ENCODE data around the gene ADRA2B. TPM values are rescaled to one million over a fixed set of nuclear protein-coding genes. Genes with fewer than 3 reads are reported as not detected.

ADRA2B gene
- total and polyA plus RNA-seq, 2 donors (not counting 3 experiments of a cell fraction or from before 2014, with no cell fraction given), result not detected

GRCh38 chr2:96108151-96108540 lies 8.2 kb downstream of the ADRA2B start:
- no peaks in the 10 kb centered on the region for H3K36me3 ChIP-seq (ENCODE audit: control insufficient read depth in 2 of 2, extremely low read depth in 1 of 2, insufficient read depth in 2 of 2, low read length in 2 of 2)
- no peak overlapping the region for H3K4me2 ChIP-seq (ENCODE audit: insufficient read depth, low read length)
- intact Hi-C loops (cut with micrococcal nuclease) (no loop called here), dilution Hi-C loops (cut with MboI; ENCODE audit: extremely low pct_ligation_motif_present, low sequenced_read_pairs) (no loop called here)
- no peaks in the 10 kb centered on the region for H3K79me2 ChIP-seq (ENCODE audit: control insufficient read depth, insufficient read depth, low read length)
- no peaks in the 10 kb centered on the region for H3K9me3 ChIP-seq (replicated peaks; ENCODE audit: control insufficient read depth, insufficient read depth, low read length)
- no peak overlapping the region for H3K4me3 ChIP-seq (replicated peaks in 1 of 3; ENCODE audit: insufficient read depth in 1 of 3, low read depth in 1 of 3, low read length in 3 of 3)
- H3K27me3 ChIP-seq (ENCODE audit: control insufficient read depth in 2 of 2, insufficient read depth in 2 of 2, low read length in 2 of 2), result peaks cover 0 to 3% of the 10 kb centered on the region in 2 experiments
- no TSS peak for BruUV-seq (replicated peaks)
- no peak overlapping the region for H2AFZ ChIP-seq (ENCODE audit: low read depth, low read length)
- no peaks in the 10 kb centered on the region for H3K4me1 ChIP-seq (ENCODE audit: control insufficient read depth, extremely low read depth, insufficient read depth, low read length)
- no peak for DNase-seq (ENCODE audit: low read depth, low spot score)
- TF ChIP-seq GATA2 (IDR thresholded peaks at IDR 0.05; ENCODE audit: insufficient read depth, insufficient read length, low read depth, low read length) (no peak), MYC (IDR thresholded peaks at IDR 0.05; ENCODE audit: low read depth, low read length) (no peak), POLR2A (IDR thresholded peaks at IDR 0.05; ENCODE audit: low read depth, low read length) (no peak), JUN (IDR thresholded peaks at IDR 0.05; ENCODE audit: borderline replicate concordance, insufficient read depth, insufficient read length, low read depth) (no peak), POLR2AphosphoS5 (IDR thresholded peaks at IDR 0.05; ENCODE audit: insufficient read depth, low read depth, low read length) (no peak), EZH2 (IDR thresholded peaks at IDR 0.05; ENCODE audit: borderline replicate concordance, low read depth, low read length, severe bottlenecking) (no peak), FOS (IDR thresholded peaks at IDR 0.05; ENCODE audit: borderline replicate concordance, insufficient read depth, low read length) (no peak)
- TF ChIP-seq, protein P1, sequence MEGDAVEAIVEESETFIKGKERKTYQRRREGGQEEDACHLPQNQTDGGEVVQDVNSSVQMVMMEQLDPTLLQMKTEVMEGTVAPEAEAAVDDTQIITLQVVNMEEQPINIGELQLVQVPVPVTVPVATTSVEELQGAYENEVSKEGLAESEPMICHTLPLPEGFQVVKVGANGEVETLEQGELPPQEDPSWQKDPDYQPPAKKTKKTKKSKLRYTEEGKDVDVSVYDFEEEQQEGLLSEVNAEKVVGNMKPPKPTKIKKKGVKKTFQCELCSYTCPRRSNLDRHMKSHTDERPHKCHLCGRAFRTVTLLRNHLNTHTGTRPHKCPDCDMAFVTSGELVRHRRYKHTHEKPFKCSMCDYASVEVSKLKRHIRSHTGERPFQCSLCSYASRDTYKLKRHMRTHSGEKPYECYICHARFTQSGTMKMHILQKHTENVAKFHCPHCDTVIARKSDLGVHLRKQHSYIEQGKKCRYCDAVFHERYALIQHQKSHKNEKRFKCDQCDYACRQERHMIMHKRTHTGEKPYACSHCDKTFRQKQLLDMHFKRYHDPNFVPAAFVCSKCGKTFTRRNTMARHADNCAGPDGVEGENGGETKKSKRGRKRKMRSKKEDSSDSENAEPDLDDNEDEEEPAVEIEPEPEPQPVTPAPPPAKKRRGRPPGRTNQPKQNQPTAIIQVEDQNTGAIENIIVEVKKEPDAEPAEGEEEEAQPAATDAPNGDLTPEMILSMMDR (IDR thresholded peaks at IDR 0.05; ENCODE audit: extremely low read depth in 1 of 2, insufficient read depth in 1 of 2, low read depth in 1 of 2, low read length in 2 of 2), result no peak
- TF ChIP-seq, protein P2, sequence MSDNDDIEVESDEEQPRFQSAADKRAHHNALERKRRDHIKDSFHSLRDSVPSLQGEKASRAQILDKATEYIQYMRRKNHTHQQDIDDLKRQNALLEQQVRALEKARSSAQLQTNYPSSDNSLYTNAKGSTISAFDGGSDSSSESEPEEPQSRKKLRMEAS (IDR thresholded peaks at IDR 0.05; ENCODE audit: insufficient read depth, insufficient read length), result no peak
- ChIA-PET CTCF (interaction anchor here (1.2 to 2.7 kb wide), 3 partner anchors 9 to 66 kb away, joined by 3 to 18 read pairs (median 3); partner anchors contain the start of gene ADRA2B), POLR2A (no interaction called here)
- no peaks in the 10 kb centered on the region for H3K9me1 ChIP-seq (replicated peaks; ENCODE audit: control insufficient read depth, extremely low read depth, insufficient read depth, low read length)
- FAIRE-seq, result no peak
- H4K20me1 ChIP-seq (replicated peaks; ENCODE audit: control insufficient read depth, extremely low read depth, insufficient read depth, low read length), result no peaks in the 10 kb centered on the region
- no peak overlapping the region for H3K27ac ChIP-seq (ENCODE audit: insufficient read depth, low read depth, low read length)
- no peak overlapping the region for H3K9ac ChIP-seq (replicated peaks; ENCODE audit: extremely low read depth, insufficient read depth, low read length)

Data from endothelial cell of umbilical vein (primary cell).